Right lung (tissue), 5 donors: ENCODE measurements around the gene PEX14. TPM values are rescaled to one million over a fixed set of nuclear protein-coding genes. Genes with fewer than 3 reads are reported as not detected.

Experiments
- DNase-seq, 2 donors: peaks; one replicate each; pipeline ENCODE4 v3.0.0-alpha.2; 2013
- polyA plus RNA-seq, 5 donors: library from polyadenylated mRNA; unstranded; fragments of 120-200 nt; gene quantifications; one replicate each; pipeline versions ENCODE4 v1.2.1 to v1.2.3, GENCODE V29; 2013; ENCODE audit warnings: inconsistent platforms in 1 of 5, low replicate concordance in 1 of 5; ENCODE audit not compliant: insufficient read length in 5 of 5, insufficient read depth in 1 of 5

Gene PEX14
- polyA plus RNA-seq, 5 donors = 15.0 to 23.4 (median 19.9) TPM

DNA sequence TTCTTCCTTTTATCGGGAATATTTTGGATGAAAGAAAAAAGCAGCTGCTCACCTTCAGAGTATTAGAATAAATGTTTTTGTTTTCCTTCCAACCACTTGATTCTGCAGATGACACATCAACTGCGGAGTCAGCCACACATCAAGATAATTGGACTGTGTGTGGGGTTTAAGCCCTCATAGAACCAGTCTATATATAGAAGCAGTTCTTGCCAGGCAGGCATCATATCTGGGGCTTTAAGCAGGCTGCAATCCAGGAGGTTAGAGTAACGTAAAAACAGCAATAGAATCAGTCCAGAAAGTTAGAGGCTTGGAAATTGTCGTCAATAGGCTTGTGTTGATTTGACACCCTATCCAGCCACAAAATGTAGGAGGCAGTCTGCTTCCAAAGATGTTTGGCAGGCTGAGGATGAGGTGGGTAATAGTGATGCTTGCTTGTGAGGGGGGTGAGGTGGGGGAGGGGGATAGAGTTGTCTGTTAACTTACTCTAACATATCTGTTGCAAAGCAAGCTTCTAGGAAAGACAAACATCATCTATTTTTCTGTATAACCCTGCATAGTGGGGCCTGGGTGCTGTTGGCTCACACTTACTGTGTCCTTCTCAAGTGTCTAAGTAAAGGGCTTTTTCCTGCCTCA lies 64.8 kb downstream of the PEX14 start:
- no peak for DNase-seq

DNA sequence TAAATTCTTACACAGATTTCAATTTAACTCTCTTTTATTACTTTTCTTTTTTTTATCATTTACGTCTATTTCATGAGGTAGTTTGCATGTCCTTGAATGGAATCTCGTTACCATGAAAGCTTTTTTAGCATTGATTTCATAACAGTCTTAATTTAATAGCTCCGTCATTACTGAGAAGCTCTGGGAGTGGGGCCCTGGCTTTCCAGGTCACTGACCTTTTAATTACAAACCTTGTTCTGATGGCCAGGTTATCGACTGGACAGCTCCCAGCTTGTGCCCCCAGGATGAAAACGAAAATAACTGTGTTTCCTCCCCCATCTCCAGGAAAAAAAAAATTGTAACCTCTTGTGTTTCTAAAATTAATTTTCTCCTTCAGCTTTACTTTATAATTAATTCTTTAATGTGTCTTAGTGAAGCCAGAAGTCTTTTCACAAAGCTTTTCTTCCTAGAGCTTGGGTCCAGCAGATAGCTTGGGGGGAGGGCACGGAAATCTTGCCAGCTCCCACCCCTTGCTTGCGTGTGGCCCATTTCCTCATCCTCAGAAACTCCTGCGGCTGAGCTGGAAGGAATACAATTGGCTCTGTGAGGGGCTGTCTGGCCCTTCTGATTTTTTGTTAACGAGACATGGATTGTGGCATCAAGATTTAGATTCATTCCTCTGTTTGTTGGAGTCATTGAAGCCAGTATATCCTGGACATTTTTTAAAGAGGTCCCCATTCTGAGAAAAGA lies 65.7 kb downstream of the PEX14 start:
- peak; percentile 79 to 85 for DNase-seq

DNA sequence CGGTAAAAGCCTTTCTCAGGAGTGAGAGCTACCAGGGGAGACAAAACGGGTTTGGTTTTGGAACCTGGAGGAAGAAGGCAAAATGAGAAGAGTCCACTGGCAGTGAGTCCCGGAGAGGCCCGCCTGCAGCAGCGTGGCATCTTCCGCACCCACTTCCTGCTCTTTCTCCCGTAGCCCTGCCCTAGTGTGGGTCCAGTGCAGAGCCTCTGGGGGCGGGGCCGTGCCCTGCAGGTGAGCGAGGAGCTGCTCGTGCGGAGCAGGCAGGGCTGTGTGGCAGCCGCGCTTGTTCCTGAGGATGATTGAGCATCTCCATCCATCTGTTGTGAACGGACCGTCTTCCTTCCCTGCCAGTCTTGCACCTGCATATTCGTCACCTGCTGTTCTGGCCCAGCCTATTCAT lies 66.5 kb downstream of the PEX14 start:
- DNase-seq = no peak

DNA sequence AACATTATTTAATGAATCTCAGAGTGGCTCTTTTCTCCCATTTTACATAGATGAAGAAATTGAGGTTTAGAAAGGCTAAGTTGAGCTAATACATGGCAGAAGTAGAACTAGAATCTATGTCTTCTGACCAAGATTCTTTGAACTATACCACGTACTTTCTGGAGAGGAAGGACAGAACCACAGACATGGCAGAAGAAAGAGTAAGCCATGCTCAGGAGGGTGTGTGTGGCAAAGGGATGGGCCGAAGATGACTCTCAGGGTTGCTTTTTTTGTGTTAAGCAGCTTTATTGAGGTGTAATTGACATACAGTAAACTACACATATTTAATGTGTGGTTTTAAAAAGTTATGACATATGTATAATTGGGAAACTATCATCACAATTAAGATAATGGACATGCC lies 69.5 kb downstream of the PEX14 start:
- DNase-seq = no peak

DNA sequence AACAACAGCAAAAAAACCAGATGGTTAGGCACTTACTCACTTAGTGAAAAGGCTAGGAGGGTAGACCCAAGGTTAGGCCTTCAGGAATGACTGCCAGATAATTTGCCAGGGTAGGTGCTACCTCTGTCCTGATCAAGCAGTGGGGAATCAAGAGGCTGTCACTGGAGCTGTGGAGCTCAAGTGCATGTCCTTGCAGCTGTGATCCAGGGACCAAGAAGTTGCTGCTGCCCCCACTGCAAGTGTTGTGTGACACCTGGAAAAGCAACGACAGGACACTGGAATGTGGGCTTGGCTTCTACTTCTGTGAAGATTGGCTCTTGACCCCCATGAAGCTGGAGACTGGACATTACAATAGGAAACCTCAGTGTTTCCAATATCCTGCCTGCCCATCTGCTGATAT lies 72.1 kb downstream of the PEX14 start:
- DNase-seq = no peak

DNA sequence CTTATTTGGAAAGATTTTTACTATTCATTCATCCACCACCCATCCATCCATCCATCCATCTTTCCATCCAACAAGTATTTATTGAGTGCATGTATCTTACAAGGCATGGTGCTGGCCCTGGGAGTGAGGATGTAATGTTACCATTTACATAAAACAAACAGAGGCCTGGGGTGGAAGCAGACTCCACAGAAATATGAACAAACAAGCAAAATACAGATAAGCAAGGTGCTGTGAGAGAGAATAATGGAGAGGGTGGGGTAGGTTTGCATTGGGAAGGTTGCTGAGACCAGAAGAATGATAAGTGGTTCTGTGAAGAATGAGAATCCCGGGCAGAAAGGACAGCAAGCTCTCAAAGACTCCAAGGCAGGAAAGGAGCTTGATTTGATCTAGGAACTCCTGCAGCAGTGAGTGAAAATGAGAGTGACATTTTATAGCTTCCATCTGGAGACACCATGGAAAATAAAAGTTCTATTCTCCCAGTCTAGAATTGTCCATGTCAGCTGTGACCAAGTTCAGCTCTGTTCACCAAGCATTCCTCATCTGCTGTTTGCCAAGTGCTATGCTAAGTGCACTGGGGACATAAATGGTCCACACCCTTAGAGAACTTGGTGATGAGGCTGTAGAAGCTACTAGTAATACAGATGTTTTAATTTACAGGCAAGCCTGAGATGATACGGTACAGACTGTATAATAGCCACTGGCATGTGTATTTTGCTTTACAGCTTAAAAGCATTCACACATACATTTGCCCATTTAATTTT lies 75.3 kb downstream of the PEX14 start:
- DNase-seq = no peak

DNA sequence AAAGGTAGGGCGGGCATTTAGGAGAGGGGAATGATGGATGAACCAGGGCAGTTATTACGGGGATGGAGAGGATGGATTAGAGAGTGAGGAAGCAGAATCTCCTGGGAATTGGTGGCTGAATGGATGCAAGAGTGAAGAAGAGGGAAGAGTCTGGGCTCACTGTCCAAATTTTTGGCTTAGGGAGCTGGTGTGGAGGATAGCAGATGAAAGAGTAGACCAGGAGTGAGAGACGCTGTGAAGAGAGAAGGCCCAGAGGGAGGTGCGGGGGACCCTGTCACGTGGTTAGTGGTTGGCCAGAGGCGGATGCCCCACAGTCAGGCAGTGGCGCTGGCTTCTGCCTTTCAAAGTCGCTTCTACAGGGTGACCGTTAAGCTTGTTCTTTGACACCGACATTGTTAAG lies 78.4 kb downstream of the PEX14 start:
- DNase-seq = no peak

DNA sequence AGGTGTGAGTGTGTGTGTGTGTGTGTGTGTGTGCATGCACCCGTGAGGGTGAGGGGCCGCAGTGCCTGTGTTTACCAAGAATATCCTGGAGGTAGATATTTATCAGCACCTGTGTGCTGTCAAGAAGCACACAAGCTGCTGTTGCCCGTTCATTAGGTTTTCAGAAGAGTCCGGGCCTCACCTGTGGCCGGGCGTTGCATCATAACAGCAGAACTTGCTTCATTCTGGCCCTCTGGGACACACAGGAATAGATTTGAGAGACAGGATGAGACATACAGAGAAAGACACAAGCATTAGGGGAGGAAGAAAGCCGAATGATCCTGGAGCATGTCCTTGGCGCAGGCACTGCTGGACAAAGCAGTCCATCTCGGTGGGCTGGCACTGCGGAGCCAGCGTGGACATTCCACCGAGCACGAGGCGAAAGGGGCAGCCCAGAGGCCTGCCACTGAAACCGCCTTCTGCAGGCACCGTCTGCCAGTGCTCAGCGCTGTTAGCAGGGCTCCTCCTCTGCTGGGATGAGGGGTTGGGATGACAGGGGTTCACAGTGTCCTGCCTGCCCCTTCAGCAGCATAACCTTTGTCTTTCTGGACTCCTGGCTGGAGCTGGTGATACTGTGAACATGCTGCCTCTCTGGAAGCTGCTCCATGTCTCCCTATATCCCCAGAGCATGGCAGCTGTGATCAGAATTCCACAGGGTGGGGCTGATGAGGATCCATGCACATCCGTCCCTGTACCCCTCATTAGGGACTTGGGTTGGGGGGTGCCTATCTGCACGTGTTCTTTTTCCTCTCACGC lies 81.1 kb downstream of the PEX14 start:
- no peak for DNase-seq

DNA sequence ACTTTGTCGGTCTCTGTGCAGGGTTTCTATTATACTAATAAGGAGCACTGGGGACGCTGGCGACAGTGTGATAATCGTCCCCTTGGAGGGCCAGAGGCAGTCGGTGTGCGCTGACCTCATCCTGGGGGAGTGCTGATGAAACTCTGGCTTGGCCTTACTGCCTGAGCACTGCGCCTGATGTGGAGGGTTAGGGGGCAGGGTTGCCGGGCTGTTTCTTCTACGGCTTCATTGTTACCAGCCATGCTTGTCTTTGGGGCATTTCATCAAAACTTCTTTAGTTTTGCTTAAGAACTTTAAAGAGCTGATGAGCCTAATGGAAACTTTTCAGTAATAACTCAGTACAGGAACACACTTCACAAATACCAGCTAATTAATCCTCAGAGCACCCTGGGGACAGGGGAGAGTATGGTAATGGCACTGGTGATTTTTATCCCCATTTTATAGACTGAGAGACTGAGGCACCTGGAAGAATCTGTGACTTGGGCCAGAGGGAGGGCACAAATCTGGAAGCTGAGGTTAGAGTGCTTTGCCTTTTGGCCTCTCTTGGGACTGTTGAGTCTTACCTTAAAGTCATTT lies 81.8 kb downstream of the PEX14 start:
- no peak for DNase-seq

DNA sequence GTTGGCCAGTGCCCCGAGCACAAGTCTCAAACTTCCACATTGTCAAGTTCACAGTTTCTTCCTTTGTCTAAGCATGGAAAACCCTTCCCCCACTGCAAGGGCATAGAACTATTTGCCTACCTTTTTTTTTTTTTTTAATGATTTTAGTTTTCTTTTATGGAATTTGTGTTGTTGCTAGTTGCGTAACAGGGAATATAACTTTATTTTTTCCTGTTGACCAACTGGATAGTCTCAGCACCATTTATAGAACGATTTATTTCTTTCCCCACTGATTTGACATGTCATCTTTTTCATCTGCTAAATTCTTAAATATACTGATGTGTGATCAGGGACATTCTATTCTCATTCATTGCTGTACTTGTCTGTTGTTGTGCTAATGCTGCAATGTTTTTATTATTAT lies 83.0 kb downstream of the PEX14 start:
- DNase-seq = no peak

DNA sequence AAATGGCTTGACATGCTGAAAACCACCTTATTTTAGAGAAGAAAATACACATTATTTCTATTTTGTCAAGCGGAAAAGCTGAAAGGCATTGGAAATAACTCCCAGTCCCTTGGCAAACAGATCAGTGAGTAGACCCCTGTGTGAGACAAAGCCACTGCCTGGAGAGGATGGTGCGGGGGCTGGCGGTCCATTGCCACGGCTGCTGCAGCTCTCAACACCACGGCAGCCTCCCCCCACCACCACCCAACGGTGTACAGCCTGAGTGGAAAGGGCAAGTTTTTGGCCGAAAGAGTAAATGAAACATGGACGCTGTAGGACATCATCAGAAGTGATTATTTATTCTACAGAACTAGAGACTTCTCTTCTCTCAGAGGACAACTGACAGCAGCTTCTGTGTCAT lies 84.6 kb downstream of the PEX14 start:
- no peak for DNase-seq

DNA sequence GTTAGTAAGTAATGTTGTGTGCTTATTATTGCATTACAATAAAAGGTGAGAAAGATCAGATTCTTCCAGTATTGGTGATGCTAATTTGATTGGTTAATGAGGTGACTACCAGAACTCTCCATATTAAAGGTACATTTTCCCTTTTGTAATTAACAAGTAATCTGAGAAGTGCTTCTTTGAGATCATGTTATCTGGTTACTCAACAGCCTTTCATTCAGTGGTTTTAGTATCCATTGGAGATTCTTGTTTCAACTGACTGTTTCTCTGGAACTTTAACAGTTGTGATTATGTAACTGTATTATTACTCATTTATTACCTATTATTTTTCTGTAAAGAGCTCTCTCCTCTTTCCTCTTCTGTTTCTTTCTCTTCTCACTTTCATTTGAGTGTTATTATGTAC lies 86.7 kb downstream of the PEX14 start:
- no peak for DNase-seq

DNA sequence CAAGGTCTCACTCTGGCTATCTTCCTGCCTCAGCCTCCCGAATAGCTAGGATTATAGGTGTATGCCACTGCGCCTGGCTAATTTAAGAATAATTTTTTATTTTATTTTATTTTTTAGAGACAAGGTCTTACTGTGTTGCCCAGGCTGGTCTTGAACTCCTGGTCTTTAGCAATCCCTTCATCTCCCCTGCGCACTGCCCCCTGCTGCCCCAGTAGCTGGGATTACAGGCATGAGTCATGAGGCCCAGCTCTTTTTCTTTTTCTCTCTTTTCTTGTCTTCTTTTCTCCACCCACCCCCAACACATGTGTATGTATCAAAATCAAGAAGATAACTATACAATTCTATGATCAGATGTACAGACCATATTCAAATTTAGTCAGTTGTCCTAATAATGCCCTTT lies 87.2 kb downstream of the PEX14 start:
- no peak for DNase-seq

DNA sequence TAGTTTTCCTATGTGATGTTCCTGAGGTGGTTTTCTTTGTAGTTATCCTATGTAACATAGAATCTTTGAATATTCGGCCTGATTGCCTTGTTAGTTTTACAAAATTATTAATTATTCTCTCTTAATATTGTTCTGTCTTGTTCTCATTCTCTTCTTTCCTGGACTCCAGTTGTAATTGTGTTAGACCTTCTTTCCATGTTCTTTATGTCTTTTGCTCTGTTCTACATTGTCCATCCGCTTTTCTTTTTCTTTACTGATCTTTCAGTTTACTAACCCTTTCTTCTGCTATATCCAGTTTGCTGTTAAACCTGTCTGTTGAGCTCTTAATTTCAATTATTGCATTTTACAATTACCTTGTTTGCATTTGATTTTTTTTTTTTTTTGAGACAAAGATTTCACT lies 89.3 kb downstream of the PEX14 start:
- DNase-seq = no peak

DNA sequence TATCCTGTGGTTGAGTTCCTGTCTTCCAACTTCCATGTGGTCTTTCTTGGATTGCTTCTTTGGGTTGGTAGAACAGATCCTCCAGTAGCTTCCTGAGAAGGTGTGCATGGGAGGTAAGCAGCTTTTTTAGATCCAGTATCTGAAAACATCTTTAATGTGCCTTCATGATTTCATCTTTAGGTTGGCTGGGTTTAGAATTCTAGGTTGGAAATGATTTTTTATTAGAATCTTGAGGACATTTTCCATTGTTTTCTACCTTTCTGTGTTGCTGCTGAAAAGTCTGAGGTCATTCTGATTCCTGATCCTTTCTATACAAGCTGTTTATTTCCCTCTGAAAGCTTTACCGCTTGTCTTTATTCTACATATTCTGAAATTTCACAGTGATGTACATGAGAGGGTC lies 94.8 kb downstream of the PEX14 start:
- no peak for DNase-seq

DNA sequence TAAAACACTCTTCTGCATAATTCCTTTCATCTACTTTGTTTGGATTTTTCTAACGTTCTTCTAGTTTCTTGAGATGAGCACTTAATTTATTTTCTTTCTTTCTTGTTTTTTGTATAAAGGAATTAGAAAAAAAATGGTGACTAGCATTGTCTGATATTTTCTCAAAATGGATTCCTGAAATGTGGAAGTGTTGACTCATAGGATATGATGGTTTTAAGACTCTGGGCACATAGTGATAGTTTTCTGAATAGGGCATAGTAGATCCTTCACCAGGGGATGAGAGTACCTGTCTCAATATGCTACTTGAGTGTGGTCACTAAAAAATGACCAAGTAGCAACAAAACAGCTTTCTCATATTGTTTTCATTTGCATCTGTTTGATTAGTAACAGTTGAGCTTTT lies 100.9 kb downstream of the PEX14 start:
- DNase-seq = no peak

DNA sequence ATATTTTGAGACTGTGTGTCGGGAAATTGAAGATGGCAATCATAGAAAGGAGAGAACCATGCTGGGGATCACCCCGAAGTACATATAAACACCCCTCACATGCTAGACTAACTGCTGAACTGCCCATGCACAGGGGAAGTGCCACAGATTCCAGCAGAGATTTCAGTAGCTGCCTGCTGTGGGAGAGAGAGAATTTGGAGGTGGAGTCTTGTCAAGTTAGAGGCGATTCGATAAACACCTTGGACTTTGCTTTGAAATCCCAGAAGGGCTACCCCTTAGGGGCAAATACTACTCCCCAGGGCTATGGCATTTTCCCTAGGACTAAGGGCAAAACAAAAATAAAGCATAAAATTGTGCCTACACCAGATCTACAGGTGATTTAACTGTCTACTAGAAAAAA lies 103.3 kb downstream of the PEX14 start:
- DNase-seq = no peak

DNA sequence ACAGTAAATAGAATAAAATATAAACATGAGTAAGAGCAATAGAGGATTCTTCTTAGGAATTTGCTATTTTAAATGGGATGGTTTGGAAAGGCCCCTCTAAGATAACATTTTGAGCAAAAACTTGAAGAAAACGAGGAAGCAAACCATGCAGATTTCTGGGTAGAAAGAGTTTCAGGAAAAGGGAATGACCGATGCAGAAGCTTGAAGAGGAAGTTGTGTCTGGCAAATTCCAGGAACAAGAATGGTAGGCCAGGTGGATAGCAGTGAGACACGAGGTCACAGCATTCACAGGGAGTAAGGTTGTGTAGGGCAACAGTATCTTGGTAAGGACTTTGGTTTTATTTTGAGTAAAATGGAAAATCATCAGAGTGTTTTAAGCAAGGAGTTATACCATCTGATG lies 108.9 kb downstream of the PEX14 start:
- no peak for DNase-seq

DNA sequence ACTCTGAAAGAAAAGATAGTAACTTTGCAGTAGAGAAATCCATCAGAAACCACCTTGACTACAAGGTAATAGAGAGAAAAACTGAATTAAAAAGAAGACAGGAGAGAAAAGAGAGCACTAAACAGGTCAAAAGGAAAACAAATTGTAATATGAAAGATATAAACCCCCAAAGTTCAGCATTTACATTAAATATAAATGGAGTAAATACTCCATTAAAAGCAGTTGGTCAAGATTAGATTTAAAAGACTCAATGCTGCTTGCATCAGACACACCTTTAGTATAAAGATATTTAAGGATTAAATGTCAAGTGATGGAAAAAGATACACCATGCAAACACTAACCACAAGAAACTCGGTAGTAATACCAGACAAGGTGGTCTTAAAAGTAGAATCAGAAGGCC lies 110.5 kb downstream of the PEX14 start:
- DNase-seq = no peak

DNA sequence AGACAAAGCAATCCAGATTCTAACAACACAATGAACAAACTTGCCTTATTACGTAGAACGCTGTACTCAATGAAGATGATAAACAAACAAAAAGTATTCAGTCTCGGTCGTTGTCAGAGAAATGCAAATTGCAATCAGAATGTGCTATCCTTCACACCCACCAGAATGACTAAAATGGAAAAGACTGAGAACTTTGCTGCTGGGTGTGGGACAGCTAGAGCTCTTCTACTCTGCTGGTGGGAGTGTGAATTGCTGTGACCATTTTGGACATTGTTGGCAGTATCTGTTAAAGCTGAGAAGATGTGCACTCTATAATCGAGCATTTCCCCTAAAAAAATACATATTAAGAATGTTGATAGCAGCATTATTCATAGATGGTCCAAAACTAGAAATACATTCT lies 111.4 kb downstream of the PEX14 start:
- no peak for DNase-seq

DNA sequence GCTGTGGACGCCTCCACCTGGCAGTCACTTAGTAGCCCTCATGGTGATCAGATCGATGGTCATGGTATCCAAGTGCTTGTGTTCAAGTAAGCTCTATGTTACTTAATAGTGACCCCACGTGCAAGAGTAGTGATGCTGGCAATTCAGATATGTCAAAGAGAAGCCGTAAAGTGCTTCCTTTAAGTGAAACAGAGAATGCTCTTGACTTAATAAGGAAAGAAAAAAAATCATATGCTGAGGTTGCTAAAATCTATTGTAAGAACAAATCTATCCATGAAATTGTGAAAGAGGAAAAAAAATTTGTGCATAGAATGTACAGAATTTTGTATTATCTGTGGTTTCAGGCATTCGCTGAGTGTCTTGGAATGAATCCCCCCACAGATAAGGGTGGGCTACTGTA lies 113.9 kb downstream of the PEX14 start:
- DNase-seq = no peak

DNA sequence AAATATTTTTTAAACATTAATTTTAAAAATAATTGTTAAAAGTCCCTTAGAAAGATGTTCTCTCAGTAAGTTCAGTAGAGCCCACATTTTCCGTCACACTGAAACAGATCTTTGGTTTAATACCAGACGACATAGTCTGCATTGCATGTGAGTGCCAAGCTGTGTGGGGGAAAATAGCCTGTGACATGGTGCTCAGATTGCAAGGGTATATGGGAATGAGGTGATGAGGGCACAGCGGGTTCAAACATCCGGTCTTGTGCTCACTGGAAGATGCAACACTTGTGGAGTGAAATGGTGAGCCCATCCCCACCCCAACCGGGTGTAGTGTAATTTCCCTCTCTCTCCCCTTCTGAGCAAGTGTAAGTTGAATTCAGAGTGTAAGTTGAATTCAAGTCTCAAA lies 114.3 kb downstream of the PEX14 start:
- no peak for DNase-seq
